ENCODE measurements around the gene PPP3R1.

DNA sequence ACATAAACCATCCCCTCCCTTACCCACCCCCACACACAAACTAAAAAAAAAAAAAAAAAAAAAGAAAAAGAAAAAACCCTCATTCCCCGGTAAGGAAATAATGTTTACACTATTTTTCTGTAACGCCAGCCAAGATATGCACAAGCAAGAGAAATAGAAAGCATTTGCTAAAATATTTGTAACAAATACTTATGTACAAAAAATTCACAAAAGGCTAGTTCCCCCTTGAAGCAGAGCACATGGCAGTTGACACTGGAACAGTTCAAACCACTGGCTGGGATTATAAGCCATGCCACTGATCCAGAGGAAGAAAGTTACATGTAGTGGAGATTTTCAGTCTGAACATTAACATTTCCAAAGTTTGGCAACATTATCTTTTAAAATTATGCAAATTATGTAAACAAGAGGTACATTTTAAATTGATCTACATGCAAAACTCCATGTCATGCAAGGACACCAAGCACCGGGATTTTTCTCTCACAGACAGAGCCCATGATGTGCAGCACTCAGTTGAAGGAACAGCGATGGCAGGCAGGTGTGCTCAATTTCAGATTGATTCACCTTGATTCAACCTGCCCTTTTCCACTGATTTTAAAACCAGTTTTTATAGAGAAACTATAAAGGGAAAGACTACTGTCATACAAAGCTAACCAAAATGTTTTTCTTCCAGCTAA lies 73.2 kb downstream of the PPP3R1 start:
- TF ChIP-seq, protein P1, sequence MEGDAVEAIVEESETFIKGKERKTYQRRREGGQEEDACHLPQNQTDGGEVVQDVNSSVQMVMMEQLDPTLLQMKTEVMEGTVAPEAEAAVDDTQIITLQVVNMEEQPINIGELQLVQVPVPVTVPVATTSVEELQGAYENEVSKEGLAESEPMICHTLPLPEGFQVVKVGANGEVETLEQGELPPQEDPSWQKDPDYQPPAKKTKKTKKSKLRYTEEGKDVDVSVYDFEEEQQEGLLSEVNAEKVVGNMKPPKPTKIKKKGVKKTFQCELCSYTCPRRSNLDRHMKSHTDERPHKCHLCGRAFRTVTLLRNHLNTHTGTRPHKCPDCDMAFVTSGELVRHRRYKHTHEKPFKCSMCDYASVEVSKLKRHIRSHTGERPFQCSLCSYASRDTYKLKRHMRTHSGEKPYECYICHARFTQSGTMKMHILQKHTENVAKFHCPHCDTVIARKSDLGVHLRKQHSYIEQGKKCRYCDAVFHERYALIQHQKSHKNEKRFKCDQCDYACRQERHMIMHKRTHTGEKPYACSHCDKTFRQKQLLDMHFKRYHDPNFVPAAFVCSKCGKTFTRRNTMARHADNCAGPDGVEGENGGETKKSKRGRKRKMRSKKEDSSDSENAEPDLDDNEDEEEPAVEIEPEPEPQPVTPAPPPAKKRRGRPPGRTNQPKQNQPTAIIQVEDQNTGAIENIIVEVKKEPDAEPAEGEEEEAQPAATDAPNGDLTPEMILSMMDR (IDR thresholded peaks at IDR 0.05; ENCODE audit: extremely low read depth in 1 of 2, insufficient read depth in 1 of 2, low read depth in 1 of 2, low read length in 2 of 2): no peak
- no peak for TF ChIP-seq POLR2AphosphoS5 (IDR thresholded peaks at IDR 0.05; ENCODE audit: insufficient read depth, low read depth, low read length)
- TF ChIP-seq GATA2 (IDR thresholded peaks at IDR 0.05; ENCODE audit: insufficient read depth, insufficient read length, low read depth, low read length): no peak
- TF ChIP-seq EZH2 (IDR thresholded peaks at IDR 0.05; ENCODE audit: borderline replicate concordance, low read depth, low read length, severe bottlenecking): no peak
- TF ChIP-seq POLR2A (IDR thresholded peaks at IDR 0.05; ENCODE audit: low read depth, low read length): no peak
- no peak for TF ChIP-seq MAX (IDR thresholded peaks at IDR 0.05; ENCODE audit: insufficient read depth, insufficient read length)
- TF ChIP-seq MYC (IDR thresholded peaks at IDR 0.05; ENCODE audit: low read depth, low read length): no peak

All from endothelial cell of umbilical vein (primary cell).